Stimulated activated naive CD8-positive, alpha-beta T cell treated with anti-CD3 and anti-CD28 coated beads, Interleukin-15, Interleukin-2, amounts not matched to agents 100 U/mL and 50 U/mL, for 24 hours (primary cell): Measurements from ENCODE around the gene SLC17A6.

ENCODE experiments used
- ATAC-seq: fragments of 150-1000 bp; cut with Tn5 transposase; one replicate; pipeline ENCODE4 v1.10.0; 2021
- DNase-seq: peaks from one replicate; pipeline ENCODE4 v3.0.0; 2021

SLC17A6 gene

DNA sequence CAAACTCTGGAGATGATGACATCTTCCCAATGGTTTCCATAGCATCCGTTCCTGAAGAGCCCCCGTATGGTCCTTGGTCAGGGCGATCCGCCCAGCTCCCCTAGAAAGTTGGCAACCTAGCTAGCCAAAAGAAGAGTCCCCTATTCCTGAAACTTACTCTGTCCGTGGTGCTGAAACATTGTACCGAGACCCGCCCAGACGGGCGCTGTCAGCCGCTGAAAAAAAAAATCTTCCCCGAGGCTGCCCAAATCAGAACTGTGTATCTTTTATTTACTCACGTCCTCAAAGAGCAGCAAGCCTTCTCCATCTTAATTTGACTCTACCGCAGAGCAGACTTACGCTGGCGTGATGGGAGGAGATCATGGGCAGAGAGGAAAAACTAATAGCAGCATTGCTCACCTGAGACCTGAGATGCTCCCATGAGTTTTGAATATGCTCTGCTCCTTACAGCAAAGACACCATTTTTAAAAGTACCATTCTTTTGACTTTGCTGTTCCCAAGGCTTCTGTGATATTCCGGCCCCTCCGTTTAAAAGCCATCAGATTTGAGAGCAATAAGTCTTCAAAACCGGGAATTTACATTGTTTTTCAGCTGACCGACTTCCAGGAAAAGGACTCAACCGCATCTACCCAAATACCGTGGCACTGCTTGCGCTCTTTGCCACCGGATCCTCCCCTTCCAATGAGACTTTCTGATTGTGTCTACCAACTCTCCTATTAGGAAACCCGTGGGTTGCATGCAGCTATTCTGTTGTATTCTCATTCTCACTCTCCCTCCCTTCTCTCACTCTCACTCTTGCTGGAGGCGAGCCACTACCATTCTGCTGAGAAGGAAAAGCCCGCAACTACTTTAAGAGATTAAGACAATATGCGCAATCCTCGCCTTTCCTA, at the start of gene SLC17A6:
Gene SLC17A6 (plus strand): TSS at position 786 of the 890 bp plus-strand sequence. CDS start 153 bp downstream, outside the sequence.
- ATAC-seq (no peak), DNase-seq (no peak)

DNA sequence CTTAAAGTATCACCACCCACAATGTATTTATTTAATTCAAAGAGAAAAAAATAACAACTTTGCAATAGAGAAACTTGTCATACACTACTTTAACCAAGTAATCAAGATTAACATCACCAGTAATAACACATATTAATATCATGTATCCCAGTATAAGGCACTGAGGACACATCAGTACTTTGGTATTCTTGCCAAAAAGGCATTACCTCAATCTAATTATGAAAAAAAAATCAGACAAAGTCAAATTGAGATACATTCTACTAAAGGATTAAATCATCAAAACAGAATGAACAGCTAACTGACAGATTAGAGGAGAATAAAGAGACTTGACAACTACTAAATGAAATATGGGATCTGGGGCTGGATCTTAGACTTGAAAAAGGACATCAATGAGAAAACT, 35.8 kb upstream of the SLC17A6 start:
- DNase-seq (no peak), ATAC-seq (no peak)

DNA sequence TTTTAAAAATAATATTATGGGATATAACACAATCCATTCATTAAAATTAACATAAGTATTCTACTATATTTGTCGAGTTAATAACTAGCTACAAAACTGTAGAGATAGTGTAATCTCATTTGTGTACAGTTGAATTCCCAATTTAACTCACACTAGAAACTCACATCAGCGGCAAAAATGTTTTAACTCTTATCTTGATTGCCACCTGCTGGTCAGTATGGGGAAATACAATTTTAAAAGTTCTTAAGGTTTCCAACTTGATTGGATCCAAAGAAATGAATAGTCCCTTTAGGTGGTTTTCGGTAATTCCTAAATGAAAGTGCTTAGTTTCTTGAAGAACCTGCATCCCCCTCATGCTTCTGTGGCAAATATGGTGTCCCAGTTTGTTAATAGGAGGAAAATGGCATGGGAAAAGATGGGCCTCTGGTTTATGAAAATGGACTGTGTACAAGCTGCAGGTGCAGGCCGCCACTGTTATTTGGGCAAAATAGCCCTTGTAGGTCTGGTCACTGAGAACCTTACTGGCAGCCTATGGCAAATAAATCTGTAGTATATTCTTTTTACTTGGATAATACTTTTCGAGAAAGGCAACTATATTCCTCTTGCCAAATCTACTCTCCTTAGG, 33.7 kb upstream of the SLC17A6 start:
- no peak for DNase-seq
- ATAC-seq, result no peak

DNA sequence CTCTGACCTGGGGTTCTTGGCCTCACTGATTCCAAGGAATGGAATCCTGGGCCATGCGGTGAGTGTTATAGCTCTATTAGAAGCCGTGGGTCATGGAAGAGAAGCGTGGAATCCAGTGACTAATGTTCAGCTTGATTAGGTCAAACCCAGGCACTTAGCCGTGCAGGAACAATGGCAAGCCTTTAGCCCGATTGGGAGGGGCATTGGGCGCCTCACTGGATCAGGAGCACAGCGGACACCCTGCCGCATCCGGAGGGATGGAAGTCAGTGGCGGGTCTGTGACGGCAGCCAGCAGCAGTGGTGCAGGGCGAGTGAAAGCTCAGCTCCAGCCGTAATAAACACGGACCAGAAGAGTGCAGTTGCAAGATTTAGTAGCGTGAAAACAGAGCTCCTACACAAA, 20.5 kb upstream of the SLC17A6 start:
- no peak for ATAC-seq

DNA sequence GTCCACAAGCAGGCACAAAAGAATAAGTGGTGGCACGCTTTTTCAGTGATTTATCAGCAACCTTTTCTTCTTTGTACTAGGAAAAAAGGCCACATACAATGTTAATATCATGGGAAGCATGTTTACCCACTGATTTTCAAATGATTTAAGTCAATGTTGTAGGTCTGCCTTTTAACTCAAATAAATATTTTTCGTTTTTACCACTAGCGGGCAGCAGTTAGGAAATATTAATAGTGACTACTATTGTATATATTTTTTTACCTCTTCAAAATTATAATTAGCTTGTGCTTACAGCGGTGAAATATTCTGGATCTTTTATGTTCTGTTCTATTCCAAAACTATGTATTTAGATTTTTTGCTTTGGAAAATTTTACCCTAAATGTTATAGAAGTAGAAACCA, 6.4 kb upstream of the SLC17A6 start:
- DNase-seq (no peak), ATAC-seq (no peak)

More for the DNA sequence above, 20.5 kb upstream of the SLC17A6 start:
- no peak for DNase-seq

DNA sequence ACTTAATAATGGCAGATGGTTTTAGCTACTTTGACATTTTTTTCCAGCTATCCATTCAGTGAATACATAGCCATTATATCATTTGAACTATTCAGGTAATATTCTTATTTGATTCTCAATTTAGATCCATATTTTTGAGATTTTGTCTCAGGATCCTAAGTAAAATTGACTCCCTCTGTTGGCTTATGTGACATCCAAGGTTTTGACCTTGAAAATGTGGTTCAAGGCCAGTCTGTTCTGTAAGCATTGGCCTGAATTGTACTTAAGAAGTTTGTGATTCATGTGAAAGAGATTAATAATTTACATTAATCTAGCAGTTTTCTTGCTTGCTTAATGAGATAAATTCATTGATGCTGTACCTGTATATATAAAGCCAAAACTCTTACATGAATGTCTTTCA, 1.6 kb upstream of the SLC17A6 start:
- ATAC-seq (no peak), DNase-seq (no peak)

DNA sequence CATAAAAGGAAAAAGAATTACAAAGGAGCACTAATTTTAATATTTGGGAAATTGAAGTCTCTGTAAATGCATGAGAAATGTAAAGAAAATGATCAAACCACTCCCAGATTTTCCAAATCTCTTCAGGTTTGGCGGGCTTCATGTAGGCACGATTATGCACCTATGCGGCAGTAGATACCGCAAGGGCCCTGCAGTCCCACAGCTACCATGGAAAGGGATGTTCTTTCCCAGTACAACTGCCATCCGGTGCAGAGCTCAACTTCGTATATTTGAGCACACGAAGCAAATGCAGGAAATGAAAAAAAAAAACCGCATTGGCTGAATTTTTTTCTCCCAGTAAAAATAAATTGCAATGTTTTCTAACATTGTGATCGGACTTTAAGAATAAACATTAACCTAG, 1.4 kb downstream of the SLC17A6 start:
- ATAC-seq, result no peak
- DNase-seq, result no peak

DNA sequence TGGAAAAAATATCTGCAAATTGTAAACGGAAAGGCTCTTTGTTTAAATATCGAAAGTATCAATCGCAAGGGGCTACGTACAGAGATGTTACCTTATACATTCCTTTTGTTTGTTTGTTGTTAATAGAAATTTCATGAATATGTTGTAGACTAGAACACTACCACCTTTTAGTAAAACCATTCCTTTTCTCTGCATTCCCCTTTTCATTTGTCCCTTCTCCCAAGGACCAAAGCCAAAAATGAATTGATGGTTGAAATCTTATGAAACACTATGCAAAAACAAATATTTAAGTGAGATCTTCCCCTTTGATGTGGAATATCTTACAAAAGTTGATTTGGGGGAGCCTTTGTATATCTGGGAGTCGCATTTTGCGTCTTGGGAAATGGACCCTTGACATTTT, 2.1 kb downstream of the SLC17A6 start:
- ATAC-seq (no peak), DNase-seq (no peak)

DNA sequence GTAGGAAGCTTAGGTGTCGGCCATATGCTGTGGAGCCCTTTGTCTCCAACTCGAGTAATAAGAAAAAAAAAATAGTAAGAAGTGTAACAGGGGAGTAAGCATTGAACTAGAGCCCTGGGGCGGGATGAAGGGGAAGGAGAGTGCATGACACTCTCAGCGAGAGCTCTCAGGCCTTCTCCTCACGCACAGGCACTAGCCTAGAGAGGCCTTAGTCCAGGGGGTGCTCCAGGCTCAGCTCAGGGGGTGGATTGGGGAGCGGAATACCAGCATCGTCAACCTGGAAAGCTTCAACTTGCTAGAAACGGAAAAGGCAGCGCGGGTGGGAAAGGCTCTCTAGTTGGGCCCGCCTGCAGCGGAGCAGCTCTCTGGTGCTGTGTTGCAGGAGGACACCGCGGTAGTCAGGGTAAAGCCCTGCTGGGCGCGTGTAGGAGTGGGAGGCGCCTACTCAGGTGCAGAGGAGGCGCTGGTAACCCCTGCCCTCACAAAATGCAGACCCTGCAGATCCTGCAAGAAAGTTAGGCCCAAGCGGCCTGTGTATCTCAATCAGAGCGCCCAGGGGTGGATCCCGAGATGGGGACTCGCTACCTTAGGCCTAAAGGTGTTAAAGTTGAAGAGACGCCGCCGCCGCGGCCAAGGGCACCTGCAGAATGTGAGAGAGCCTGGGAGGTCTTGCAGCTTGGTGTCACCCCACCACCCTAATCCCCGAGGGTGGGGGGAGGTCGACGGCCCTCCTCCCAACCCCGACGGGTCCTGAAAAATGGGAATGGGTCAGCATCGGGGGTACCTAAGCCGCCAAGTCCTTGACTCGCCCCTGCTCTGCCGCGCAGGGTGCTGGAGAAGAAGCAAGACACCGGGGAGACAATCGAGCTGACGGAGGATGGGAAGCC, 2.8 kb downstream of the SLC17A6 start:
- DNase-seq (no peak), ATAC-seq (no peak)

DNA sequence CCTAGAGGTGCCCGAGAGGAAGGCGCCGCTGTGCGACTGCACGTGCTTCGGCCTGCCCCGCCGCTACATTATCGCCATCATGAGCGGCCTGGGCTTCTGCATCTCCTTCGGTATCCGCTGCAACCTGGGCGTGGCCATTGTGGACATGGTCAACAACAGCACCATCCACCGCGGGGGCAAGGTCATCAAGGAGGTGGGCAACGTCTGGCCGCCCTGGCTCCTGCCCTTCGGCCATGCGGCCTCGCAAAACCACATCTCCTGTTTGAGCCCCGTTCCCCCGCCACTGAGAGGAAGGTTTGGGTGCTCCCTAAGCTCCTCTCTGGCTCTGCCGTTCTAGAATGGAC, 3.4 kb downstream of the SLC17A6 start:
- DNase-seq, result no peak

DNA sequence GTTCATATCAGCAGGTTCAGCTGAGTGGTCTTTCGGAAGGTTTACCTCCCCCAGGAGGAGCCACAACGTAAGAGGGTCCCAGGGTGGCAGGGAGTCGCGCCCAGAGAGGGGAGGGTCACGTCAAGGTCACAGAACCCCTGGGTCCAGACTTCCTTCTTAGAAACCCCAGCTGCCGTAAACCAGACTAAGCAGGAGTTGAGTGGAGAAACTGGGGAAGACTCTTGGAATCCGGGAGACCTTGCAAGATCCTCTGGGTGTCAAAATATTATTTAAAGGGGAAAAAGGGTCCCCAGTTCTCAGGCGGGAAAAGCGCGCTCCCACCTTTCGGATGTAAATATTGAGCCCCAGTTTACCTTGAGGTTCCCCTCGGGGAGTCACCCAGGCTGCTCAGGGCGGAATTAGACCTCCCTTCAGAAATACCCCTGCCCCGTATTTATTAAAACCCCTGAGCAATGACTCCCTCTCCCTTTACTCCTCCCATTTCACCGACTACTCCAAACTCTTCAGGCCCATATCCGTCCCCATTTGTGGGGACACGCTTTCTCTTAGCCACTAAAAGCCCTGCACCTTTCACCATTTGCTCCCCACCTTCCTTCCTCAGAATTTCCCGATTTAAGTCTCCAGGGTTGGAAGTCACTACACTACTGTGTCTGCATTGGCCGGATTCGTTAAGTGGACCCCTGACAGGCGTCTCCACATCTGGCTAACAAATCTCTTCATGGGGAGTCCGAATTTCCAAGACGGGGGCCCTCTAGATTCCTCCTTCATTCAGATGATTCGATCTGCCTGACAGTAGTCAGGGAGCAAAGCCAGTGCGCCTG, 4.2 kb downstream of the SLC17A6 start:
- no peak for ATAC-seq

More for the DNA sequence above, 3.4 kb downstream of the SLC17A6 start:
- ATAC-seq, result no peak

DNA sequence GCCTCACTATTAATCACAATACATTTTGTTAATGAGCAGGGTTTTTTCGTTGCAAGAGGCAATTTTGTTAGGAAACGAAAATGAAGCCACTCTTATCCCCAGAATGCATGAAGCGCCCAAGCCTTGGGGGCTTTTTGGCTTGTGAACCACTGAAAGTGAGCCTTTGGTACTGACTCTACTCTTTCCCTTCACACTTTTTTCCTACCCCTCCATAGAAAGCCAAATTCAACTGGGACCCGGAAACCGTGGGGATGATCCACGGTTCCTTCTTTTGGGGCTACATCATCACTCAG, 4.8 kb downstream of the SLC17A6 start:
- no peak for DNase-seq
- ATAC-seq, result no peak

More for the DNA sequence above, 4.2 kb downstream of the SLC17A6 start:
- no peak for DNase-seq

DNA sequence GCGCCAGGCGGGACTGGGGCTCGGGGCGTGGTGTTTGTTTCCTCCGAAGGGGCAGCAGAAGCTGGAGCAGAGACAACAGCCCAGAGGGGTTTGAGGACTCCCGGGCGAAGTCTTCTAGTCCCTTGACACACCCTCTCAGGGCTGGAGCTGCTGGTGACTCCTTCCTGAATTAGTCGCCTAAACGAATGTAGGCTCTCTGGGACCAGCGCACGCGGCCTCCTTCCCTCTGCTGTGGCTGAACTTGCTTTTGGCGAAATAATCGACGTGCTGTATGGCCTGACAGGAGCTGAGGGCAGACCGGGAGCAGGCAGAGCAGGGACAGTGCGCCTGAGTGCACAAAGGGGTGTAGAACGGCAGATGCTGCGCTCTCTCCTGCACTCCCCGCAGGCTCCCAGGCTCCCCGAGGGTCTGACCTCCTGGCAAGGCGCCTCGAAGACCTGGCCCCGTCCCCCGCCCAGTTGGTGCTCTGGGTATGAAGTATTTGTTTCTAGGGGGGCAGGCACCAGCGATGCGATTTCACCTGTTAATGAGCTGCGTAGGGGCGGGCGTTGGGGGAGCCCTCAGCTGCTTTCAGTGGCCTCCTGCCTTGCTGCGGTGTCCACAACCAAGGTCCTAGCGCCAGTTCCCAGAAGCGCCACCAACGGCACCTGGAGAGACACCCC, 5.3 kb downstream of the SLC17A6 start:
- ATAC-seq (no peak), DNase-seq (no peak)

DNA sequence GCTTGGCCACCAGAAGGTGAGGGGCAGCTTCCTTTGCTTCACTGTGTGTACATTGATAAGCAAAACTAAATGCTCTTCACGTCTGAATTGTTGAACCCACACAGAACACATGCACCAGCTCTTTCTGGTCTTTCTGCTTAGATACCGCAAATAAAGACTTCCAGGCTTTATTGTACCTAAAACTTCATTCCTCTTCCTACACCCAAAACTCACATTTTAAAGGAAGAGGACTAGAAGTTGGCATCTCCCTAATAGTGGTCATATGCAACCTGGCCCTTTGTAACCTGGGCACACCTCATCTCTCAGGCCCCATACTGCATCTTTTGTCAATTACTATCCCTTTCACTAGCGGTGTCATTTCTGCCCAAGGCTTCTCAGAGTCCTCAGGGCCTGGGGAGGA, 5.9 kb downstream of the SLC17A6 start:
- ATAC-seq (no peak), DNase-seq (no peak)

DNA sequence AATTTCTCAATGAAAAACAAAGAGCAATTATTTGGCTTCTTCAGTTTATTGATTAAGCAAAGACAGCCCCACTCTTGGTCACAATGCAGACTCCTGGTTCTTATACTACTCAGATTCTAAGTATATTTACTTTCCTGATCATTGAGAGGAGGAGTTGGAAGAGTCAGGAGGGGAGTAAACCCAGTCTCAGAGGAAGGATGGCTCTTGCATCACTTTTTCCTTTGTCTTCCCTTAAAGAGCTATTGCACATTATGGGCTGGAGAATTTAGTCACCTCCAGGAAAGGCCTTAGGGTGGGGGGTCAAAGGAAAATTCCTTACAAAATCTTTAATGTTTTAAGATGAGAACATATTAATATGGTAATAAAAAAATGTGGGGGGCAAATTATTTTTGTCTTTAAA, 8.1 kb downstream of the SLC17A6 start:
- ATAC-seq (no peak), DNase-seq (no peak)

DNA sequence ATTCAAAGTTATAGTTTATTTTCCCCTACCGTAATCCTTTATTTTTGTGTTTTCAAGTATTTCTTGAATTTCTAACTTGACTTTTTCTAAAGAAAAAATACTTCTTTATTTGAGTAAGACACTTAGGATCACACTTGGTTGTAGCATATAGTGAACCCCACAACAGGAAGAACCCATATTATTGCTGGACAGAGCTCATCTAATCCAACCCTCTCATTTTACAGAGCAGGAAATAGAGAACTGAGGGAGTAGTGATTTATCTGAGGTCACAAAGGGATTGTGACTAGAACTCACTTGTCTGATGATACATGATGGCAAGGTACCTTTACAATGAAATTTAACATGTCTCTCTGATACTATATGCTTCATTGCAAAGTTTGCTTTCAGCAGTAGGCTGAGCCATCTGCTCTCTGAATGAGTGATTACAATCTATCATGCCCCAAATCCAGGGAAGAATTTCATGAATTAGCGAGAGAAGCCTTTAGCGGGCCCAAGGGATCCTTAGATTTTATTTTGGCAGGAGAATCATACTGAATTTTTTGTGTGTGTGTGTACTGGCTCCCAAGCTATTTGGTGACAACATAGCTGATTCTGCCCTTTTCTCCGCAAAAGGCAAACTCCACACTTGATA, 9.8 kb downstream of the SLC17A6 start:
- no peak for ATAC-seq
- DNase-seq, result no peak

DNA sequence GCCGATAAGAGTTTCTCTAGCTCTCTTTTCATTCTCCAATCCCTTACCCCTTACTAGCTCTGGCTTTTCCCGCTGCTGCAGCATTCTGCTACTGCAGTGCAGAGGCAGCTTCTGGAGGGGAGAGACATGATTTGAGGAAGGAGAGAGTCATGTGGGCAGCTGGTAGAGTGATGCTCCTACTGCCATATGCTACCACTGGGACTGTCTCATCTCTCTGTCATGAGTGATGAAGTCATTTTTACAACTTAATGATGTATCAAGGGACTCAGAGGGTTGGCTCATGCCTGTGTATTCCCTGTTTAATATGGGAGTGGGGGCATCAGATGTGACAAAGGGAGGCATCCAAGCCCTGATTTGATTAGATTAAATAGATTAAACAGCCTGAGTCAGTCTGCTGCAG, 11.3 kb downstream of the SLC17A6 start:
- ATAC-seq, result no peak
- no peak for DNase-seq

DNA sequence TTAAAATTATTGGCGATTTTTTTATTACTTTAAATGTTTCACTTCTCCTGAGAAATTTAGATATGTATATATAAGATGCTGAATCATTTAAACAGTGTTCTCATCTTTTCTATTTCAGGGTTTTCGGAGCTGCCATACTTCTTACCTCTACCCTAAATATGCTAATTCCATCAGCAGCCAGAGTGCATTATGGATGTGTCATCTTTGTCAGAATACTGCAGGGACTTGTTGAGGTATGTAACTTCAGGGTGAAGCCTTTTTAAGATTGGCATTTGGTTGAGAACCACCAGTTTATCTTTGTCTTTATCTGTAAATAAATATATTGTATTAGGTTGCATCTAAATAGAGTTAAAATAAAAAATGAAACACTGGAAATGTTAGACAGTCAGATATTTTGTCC, 21.1 kb downstream of the SLC17A6 start:
- DNase-seq, result no peak
- ATAC-seq, result no peak

DNA sequence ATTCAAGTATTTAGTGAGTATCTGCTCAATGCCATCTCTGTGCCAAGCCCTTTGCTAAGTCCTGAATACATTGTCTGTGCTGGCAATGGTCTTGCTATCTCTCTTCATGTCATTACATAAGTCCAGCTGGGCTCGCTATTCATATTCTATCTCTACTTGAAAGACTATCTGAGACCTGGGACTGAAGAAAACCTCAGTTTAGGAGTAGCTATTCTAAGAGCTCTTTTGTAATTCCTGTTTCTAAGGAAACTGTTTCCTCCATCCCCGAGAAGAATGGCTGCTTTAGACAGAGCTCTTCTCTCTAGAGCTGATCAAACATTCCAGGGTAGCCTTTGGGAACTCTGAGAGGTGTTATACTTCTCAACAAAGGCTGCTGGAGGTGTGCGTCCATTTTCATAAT, 33.0 kb downstream of the SLC17A6 start:
- DNase-seq, result no peak

DNA sequence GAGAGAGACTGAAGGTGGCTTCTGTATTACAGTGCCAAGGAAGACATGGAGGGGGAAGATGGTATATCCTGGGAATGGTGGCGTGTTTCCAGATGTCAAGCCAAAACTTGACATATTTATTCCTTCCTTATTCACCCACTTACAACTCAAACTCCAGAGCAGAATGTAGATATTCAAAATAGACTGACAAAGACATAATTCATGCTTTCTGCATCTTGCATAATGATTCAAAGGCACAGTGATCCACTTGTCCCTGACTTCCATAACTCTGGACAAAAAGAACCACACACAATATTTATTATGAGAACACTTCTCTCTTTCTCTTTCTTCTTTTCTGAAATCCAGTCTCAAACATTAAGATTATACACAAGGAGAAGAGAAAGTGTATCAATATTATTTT, 48.9 kb downstream of the SLC17A6 start:
- ATAC-seq, result no peak

More for the DNA sequence above, 33.0 kb downstream of the SLC17A6 start:
- no peak for ATAC-seq

More for the DNA sequence above, 48.9 kb downstream of the SLC17A6 start:
- DNase-seq, result no peak
